Caco-2 (cell line): Measurements from ENCODE around the gene ENOX1. TPM values are rescaled to one million over a fixed set of nuclear protein-coding genes. Genes with fewer than 3 reads are reported as not detected.

ENCODE experiments used
- BruUV-seq: library from RNA; stranded (reverse); fragments of 400-500 nt; replicated peaks from 2 replicates; lab custom pipeline; 2021; lab: Mats Ljungman, UMichigan
- CTCF ChIA-PET: fragments of 300-600 bp; sonication (Branson Sonifier 250); formaldehyde crosslinking; loops from one replicate; lab custom pipeline; 2022; ENCODE audit warnings: antibody characterized with exemption; lab: Charles Lee
- POLR2A ChIA-PET: fragments of 300-600 bp; sonication (Branson Sonifier 250); formaldehyde crosslinking; loops from one replicate; lab custom pipeline; 2022; ENCODE audit warnings: antibody characterized with exemption; lab: Charles Lee
- DNase-seq, 2 experiments: peaks; one replicate each; pipeline versions ENCODE4 v3.0.0 to v3.0.0-alpha.2; 2020 to 2022
- H3K27me3 ChIP-seq: replicated peaks from 2 replicates; pipeline ENCODE4 v1.6.0; 2011; ENCODE audit warnings: low read length; ENCODE audit not compliant: control insufficient read depth, insufficient read depth
- H3K36me3 ChIP-seq: 2 replicates; pipeline ENCODE4 v1.5.1; 2011; ENCODE audit warnings: low read length; ENCODE audit not compliant: control insufficient read depth, insufficient read depth
- H3K4me1 ChIP-seq: fragments of 250-450 bp; sonication (Bioruptor Pico); 2 replicates; pipeline ENCODE4 v1.5.1; 2020; ENCODE audit warnings: mild to moderate bottlenecking
- H3K4me3 ChIP-seq: 2 replicates; pipeline ENCODE4 v1.5.1; 2011; ENCODE audit warnings: low read depth, mild to moderate bottlenecking, control low read depth, low read length
- H3K9me3 ChIP-seq: fragments of 250-450 bp; sonication (Bioruptor Pico); 2 replicates; pipeline ENCODE4 v1.5.1; 2020; ENCODE audit warnings: mild to moderate bottlenecking, moderate library complexity
- H3K27ac Mint-ChIP-seq: one replicate; pipeline ENCODE4 v1.8.0; 2022; ENCODE audit warnings: mixed read lengths; ENCODE audit not compliant: unreplicated experiment
- H3K27me3 Mint-ChIP-seq: one replicate; pipeline ENCODE4 v1.8.0; 2022; ENCODE audit warnings: mixed read lengths; ENCODE audit not compliant: insufficient read depth, unreplicated experiment
- H3K36me3 Mint-ChIP-seq: one replicate; pipeline ENCODE4 v1.8.0; 2022; ENCODE audit warnings: mild to moderate bottlenecking, mixed read lengths; ENCODE audit not compliant: insufficient read depth, unreplicated experiment
- H3K4me1 Mint-ChIP-seq: one replicate; pipeline ENCODE4 v1.8.0; 2022; ENCODE audit warnings: low read depth, mixed read lengths; ENCODE audit not compliant: unreplicated experiment
- H3K4me3 Mint-ChIP-seq: one replicate; pipeline ENCODE4 v1.8.0; 2022; ENCODE audit warnings: mild to moderate bottlenecking, moderate library complexity, mixed read lengths; ENCODE audit not compliant: unreplicated experiment
- H3K9me3 Mint-ChIP-seq: one replicate; pipeline ENCODE4 v1.8.0; 2022; ENCODE audit warnings: mixed read lengths; ENCODE audit not compliant: unreplicated experiment
- CTCF ChIP-seq, 2 experiments: fragments of 200-600 bp in 1 of 2; IDR thresholded peaks; 1 replicate in 1 of 2; 2 replicates in 1 of 2; pipeline versions ENCODE4 v1.5.1 to v1.8.0; 2011 to 2022; ENCODE audit warnings: antibody characterized with exemption in 1 of 2, control low read depth in 1 of 2, inconsistent platforms in 1 of 2, low read depth in 1 of 2, low read length in 1 of 2, mild to moderate bottlenecking in 1 of 2, moderate library complexity in 1 of 2; ENCODE audit not compliant: insufficient read depth in 1 of 2, severe bottlenecking in 1 of 2, unreplicated experiment in 1 of 2
- intact Hi-C: fragments of 100-400 bp; cut with micrococcal nuclease; formaldehyde crosslinking; loops from one replicate; pipeline ENCODE4 v1.10.0; 2022; ENCODE audit not compliant: unreplicated experiment
- total RNA-seq: library from RNA; stranded (reverse); gene quantifications from 2 replicates; pipeline ENCODE4 v1.2.3, GENCODE V29; 2022

The ENOX1 gene
- total RNA-seq, 1 experiment from 2014 or later: 9.1 TPM

GRCh38 chr13:43335764-43336163 is 451.0 kb downstream of the ENOX1 start:
- no peaks in the 10 kb centered on the region for H3K27me3 ChIP-seq
- H3K9me3 Mint-ChIP-seq: no peaks in the 10 kb centered on the region
- no peaks in the 10 kb centered on the region for H3K36me3 ChIP-seq
- POLR2A ChIA-PET: no interaction called here
- H3K4me3 Mint-ChIP-seq: no peak overlapping the region
- H3K36me3 Mint-ChIP-seq: no peaks in the 10 kb centered on the region
- no peak overlapping the region for H3K4me3 ChIP-seq
- H3K4me1 Mint-ChIP-seq: no peaks in the 10 kb centered on the region
- CTCF ChIA-PET: no interaction called here
- H3K27ac Mint-ChIP-seq: no peak overlapping the region
- no TSS peak for BruUV-seq
- H3K4me1 ChIP-seq: no peaks in the 10 kb centered on the region
- no peak for DNase-seq
- no peaks in the 10 kb centered on the region for H3K27me3 Mint-ChIP-seq
- TF ChIP-seq CTCF (IDR thresholded peaks at IDR 0.05; ENCODE audit: insufficient read depth in 1 of 2, low read depth in 1 of 2, low read length in 1 of 2, severe bottlenecking in 1 of 2, unreplicated experiment in 1 of 2): no peak
- intact Hi-C loops: no loop called here
- no peaks in the 10 kb centered on the region for H3K9me3 ChIP-seq

- intact Hi-C loops: no loop called here
- Histone ChIP-seq H3K27me3 (no peaks in the 10 kb centered on the region), H3K36me3 (no peaks in the 10 kb centered on the region), H3K4me3 (no peak overlapping the region), H3K4me1 (no peaks in the 10 kb centered on the region), H3K9me3 (no peaks in the 10 kb centered on the region)
- no peak overlapping the region for H3K27ac Mint-ChIP-seq
- CTCF ChIA-PET: no interaction called here
- no TSS peak for BruUV-seq
- H3K27me3 Mint-ChIP-seq: no peaks in the 10 kb centered on the region
- POLR2A ChIA-PET: no interaction called here
- no peaks in the 10 kb centered on the region for H3K9me3 Mint-ChIP-seq
- no peak for DNase-seq
- H3K4me3 Mint-ChIP-seq: no peak overlapping the region
- H3K36me3 Mint-ChIP-seq: no peaks in the 10 kb centered on the region
- H3K4me1 Mint-ChIP-seq: no peaks in the 10 kb centered on the region
- no peak for TF ChIP-seq CTCF (IDR thresholded peaks at IDR 0.05; ENCODE audit: insufficient read depth in 1 of 2, low read depth in 1 of 2, low read length in 1 of 2, severe bottlenecking in 1 of 2, unreplicated experiment in 1 of 2)
These were observed 453.6 kb downstream of the ENOX1 start for GRCh38 chr13:43333176-43333575.

- Mint-ChIP-seq H3K9me3 (no peaks in the 10 kb centered on the region), H3K27ac (no peak overlapping the region), H3K4me3 (no peak overlapping the region), H3K36me3 (no peaks in the 10 kb centered on the region), H3K27me3 (no peaks in the 10 kb centered on the region), H3K4me1 (no peaks in the 10 kb centered on the region)
- TF ChIP-seq CTCF (IDR thresholded peaks at IDR 0.05; ENCODE audit: insufficient read depth in 1 of 2, low read depth in 1 of 2, low read length in 1 of 2, severe bottlenecking in 1 of 2, unreplicated experiment in 1 of 2): no peak
- no peak for DNase-seq
- ChIA-PET POLR2A (no interaction called here), CTCF (no interaction called here)
- Histone ChIP-seq H3K4me3 (no peak overlapping the region), H3K4me1 (no peaks in the 10 kb centered on the region), H3K36me3 (no peaks in the 10 kb centered on the region), H3K27me3 (no peaks in the 10 kb centered on the region), H3K9me3 (no peaks in the 10 kb centered on the region)
- BruUV-seq: no TSS peak
- intact Hi-C loops: no loop called here
These were observed 455.1 kb downstream of the ENOX1 start for GRCh38 chr13:43331672-43332071.
